Measurements from ENCODE around the gene RNLS. TPM values are rescaled to one million over a fixed set of nuclear protein-coding genes. Genes with fewer than 3 reads are reported as not detected.

Gene RNLS
- total and polyA plus RNA-seq, 2 of the 8 experiments (the other 6 are each of a cell fraction or from before 2014, with no cell fraction given): 7.5 to 12.7 TPM

- Histone ChIP-seq H3K4me3 (ENCODE audit: extremely low read depth in 1 of 4, insufficient read depth in 2 of 4, low read depth in 3 of 4, low read length in 4 of 4) (no peak overlapping the region), H3K27me3 (replicated peaks in 1 of 4; ENCODE audit: control insufficient read depth in 3 of 4, extremely low read depth in 1 of 4, insufficient read depth in 3 of 4, low read length in 3 of 4) (no peaks in the 10 kb centered on the region), H3K79me1 (ENCODE audit: low read depth, low read length) (no peaks in the 10 kb centered on the region), H2BK20ac (ENCODE audit: low read length) (no peak overlapping the region), H3K79me2 (ENCODE audit: control insufficient read depth in 1 of 2, insufficient read depth in 2 of 2, low read length in 2 of 2) (no peaks in the 10 kb centered on the region), H3K23ac (ENCODE audit: insufficient read length) (no peak overlapping the region), H2BK12ac (ENCODE audit: low read depth, low read length) (no peak overlapping the region), H2BK120ac (replicated peaks; ENCODE audit: low read depth, low read length) (no peak overlapping the region), H2BK15ac (ENCODE audit: low read length) (no peak overlapping the region), H2AK5ac (ENCODE audit: low read depth, low read length) (no peak overlapping the region), H4K5ac (ENCODE audit: insufficient read length, low read depth, low read length) (no peak overlapping the region), H4K8ac (ENCODE audit: extremely low read depth, insufficient read depth, low read length) (no peak overlapping the region), H3K9ac (replicated peaks in 1 of 4; ENCODE audit: extremely low read depth in 1 of 4, low read depth in 3 of 4, low read length in 3 of 4) (no peak overlapping the region), H4K20me1 (replicated peaks in 1 of 2; ENCODE audit: control insufficient read depth in 1 of 2, insufficient read depth in 2 of 2, low read length in 2 of 2) (peaks cover 0 to 1% of the 10 kb centered on the region in 2 experiments), H3K23me2 (ENCODE audit: low read depth, low read length) (no peaks in the 10 kb centered on the region), H2AFZ (ENCODE audit: low read length) (no peak overlapping the region), H2BK5ac (ENCODE audit: low read depth, low read length) (no peak overlapping the region), H3K14ac (ENCODE audit: insufficient read length) (no peak overlapping the region), H3K4me2 (ENCODE audit: insufficient read depth in 1 of 2, low read depth in 2 of 2, low read length in 2 of 2) (no peak overlapping the region), H3K18ac (ENCODE audit: extremely low read depth, low read length) (no peak overlapping the region), H3K9me3 (ENCODE audit: insufficient read depth in 2 of 2, low read depth in 1 of 2, low read length in 1 of 2) (peaks cover 0 to 3% of the 10 kb centered on the region in 2 experiments; a peak in 1 of 4 replicates), H3K27ac (ENCODE audit: low read depth, low read length) (no peak overlapping the region), H4K91ac (replicated peaks; ENCODE audit: insufficient read length, low read length) (no peak overlapping the region), H3K36me3 (ENCODE audit: control insufficient read depth in 2 of 4, insufficient read depth in 4 of 4, low read length in 3 of 4) (no peaks in the 10 kb centered on the region; a peak in 1 of 8 replicates), H3K4ac (replicated peaks; ENCODE audit: insufficient read length, low read depth, low read length) (no peak overlapping the region), H3K4me1 (replicated peaks in 1 of 4; ENCODE audit: control insufficient read depth in 3 of 4, insufficient read depth in 4 of 4, low read length in 3 of 4) (no peaks in the 10 kb centered on the region), H3K56ac (replicated peaks; ENCODE audit: insufficient read length, low read depth, low read length) (no peak overlapping the region)
- FAIRE-seq (no peak), DNase-seq (ENCODE audit: low read depth in 1 of 2, low spot score in 2 of 2) (no peak)
- 85% methylated on average over 2 of the region's 2 CpGs; no CpG with 5 or more reads in 1 of the 2 experiments for WGBS, 2 experiments (ENCODE audit: extremely low coverage in 1 of 2, insufficient coverage in 1 of 2, insufficient read length in 1 of 2, insufficient replicate concordance in 2 of 2, low coverage in 1 of 2, low lambda C conversion rate in 2 of 2, missing lambda C conversion rate in 1 of 2)
- CTCF ChIA-PET (ENCODE audit: partially characterized antibody): interaction anchor here (1.1 to 2.9 kb wide), 4 partner anchors 15 to 148 kb away, joined by 3 to 8 read pairs (median 6); no protein-coding TSS in a partner anchor
- POLR2A ChIA-PET (ENCODE audit: partially characterized antibody): interaction anchor here (0.6 kb wide), 1 partner anchor 13 kb away, joined by 3 read pairs; no protein-coding TSS in a partner anchor
- TF ChIP-seq TBP (IDR thresholded peaks at IDR 0.05; ENCODE audit: low read depth, low read length) (no peak), JUND (IDR thresholded peaks at IDR 0.05; ENCODE audit: low read length) (no peak), SP1 (IDR thresholded peaks at IDR 0.05; ENCODE audit: low read depth, low read length) (no peak), RAD21 (IDR thresholded peaks at IDR 0.05 in 1 of 2, conservative IDR thresholded peaks at IDR 0.05 in 1 of 2; ENCODE audit: low read depth in 2 of 2, low read length in 2 of 2) (no peak), SP2 (IDR thresholded peaks at IDR 0.05; ENCODE audit: low read length) (no peak), ATF3 (IDR thresholded peaks at IDR 0.05; ENCODE audit: insufficient read depth, low read depth, low read length) (no peak), MAFK (IDR thresholded peaks at IDR 0.05; ENCODE audit: low read depth, low read length) (no peak), CREB1 (IDR thresholded peaks at IDR 0.05) (no peak), HDAC6 (IDR thresholded peaks at IDR 0.05; ENCODE audit: low read depth, low read length) (no peak), PHF8 (conservative IDR thresholded peaks at IDR 0.05; ENCODE audit: low read depth, low read length) (no peak), CHD1 (IDR thresholded peaks at IDR 0.05; ENCODE audit: low read depth, low read length) (no peak), RFX5 (IDR thresholded peaks at IDR 0.05; ENCODE audit: borderline replicate concordance, low read depth, low read length) (no peak), SIX5 (IDR thresholded peaks at IDR 0.05; ENCODE audit: low read depth, low read length) (no peak), CHD2 (IDR thresholded peaks at IDR 0.05; ENCODE audit: low read length) (no peak), SRF (IDR thresholded peaks at IDR 0.05; ENCODE audit: low read depth, low read length) (no peak)
These were observed 179.0 kb downstream of the RNLS start for GRCh38 chr10:88404133-88404532.
